Mesenchymal stem cell (in vitro differentiated cells and primary cell): ENCODE results near the gene LORICRIN.

Experiments used
- DNase-seq: peaks from one replicate; pipeline ENCODE4 v3.0.0-alpha.2; 2013
- H2AFZ ChIP-seq: one replicate; pipeline ENCODE4 v1.6.1; 2013; ENCODE audit warnings: low read depth, mild to moderate bottlenecking, control low read depth, inconsistent platforms, low read length, moderate library complexity
- H2AK5ac ChIP-seq: 2 replicates; pipeline ENCODE4 v1.6.1; 2013; ENCODE audit warnings: low read length, moderate library complexity, mild to moderate bottlenecking, inconsistent platforms; ENCODE audit not compliant: severe bottlenecking
- H2BK120ac ChIP-seq: one replicate; pipeline ENCODE4 v1.6.1; 2013; ENCODE audit warnings: low read depth, mild to moderate bottlenecking, inconsistent platforms, low read length, moderate library complexity
- H2BK12ac ChIP-seq, 2 experiments: one replicate each; pipeline ENCODE4 v1.6.1; 2013; ENCODE audit warnings: inconsistent platforms in 2 of 2, low read length in 2 of 2, mild to moderate bottlenecking in 2 of 2, moderate library complexity in 2 of 2, control low read depth in 1 of 2
- H2BK15ac ChIP-seq: one replicate; pipeline ENCODE4 v1.6.1; 2013; ENCODE audit warnings: mild to moderate bottlenecking, low read depth, inconsistent platforms; ENCODE audit not compliant: poor library complexity, severe bottlenecking
- H2BK5ac ChIP-seq: 2 replicates; pipeline ENCODE4 v1.6.1; 2013; ENCODE audit warnings: low read depth, mild to moderate bottlenecking, low read length, control low read depth, inconsistent platforms; ENCODE audit not compliant: poor library complexity, severe bottlenecking
- H3K14ac ChIP-seq, 2 experiments: one replicate each; pipeline ENCODE4 v1.6.1; 2013; ENCODE audit warnings: inconsistent platforms in 2 of 2, low read length in 2 of 2, control low read depth in 1 of 2, mild to moderate bottlenecking in 1 of 2, moderate library complexity in 1 of 2
- H3K18ac ChIP-seq, 2 experiments: one replicate each; pipeline ENCODE4 v1.6.1; 2013; ENCODE audit warnings: inconsistent platforms in 2 of 2, low read length in 2 of 2, control low read depth in 1 of 2, low read depth in 1 of 2, mild to moderate bottlenecking in 1 of 2
- H3K23ac ChIP-seq, 2 experiments: one replicate each; pipeline ENCODE4 v1.6.1; 2013; ENCODE audit warnings: inconsistent platforms in 2 of 2, low read length in 2 of 2, mild to moderate bottlenecking in 2 of 2, moderate library complexity in 2 of 2, control low read depth in 1 of 2
- H3K27ac ChIP-seq: 2 replicates; pipeline ENCODE4 v1.5.1; 2013; ENCODE audit warnings: mild to moderate bottlenecking, moderate library complexity, low read length, control low read depth, inconsistent platforms; ENCODE audit not compliant: poor library complexity, severe bottlenecking
- H3K27me3 ChIP-seq, 2 experiments: 2 replicates each; pipeline versions ENCODE4 v1.6.1 to v1.7.0; 2013; ENCODE audit warnings: low read length in 2 of 2, mild to moderate bottlenecking in 2 of 2, moderate library complexity in 2 of 2, control low read depth in 1 of 2, inconsistent platforms in 1 of 2; ENCODE audit not compliant: control insufficient read depth in 1 of 2, insufficient read depth in 1 of 2
- H3K36me3 ChIP-seq, 2 experiments: 2 replicates each; pipeline versions ENCODE4 v1.6.1 to v1.7.0; 2013; ENCODE audit warnings: low read length in 2 of 2, control low read depth in 1 of 2, inconsistent platforms in 1 of 2, low read depth in 1 of 2, mild to moderate bottlenecking in 1 of 2; ENCODE audit not compliant: insufficient read depth in 2 of 2, control insufficient read depth in 1 of 2
- H3K4ac ChIP-seq, 2 experiments: one replicate each; pipeline ENCODE4 v1.6.1; 2013; ENCODE audit warnings: inconsistent platforms in 2 of 2, low read length in 2 of 2, mild to moderate bottlenecking in 2 of 2, moderate library complexity in 2 of 2, control low read depth in 1 of 2, low read depth in 1 of 2
- H3K4me1 ChIP-seq: 2 replicates; pipeline ENCODE4 v1.6.1; 2013; ENCODE audit warnings: low read depth, low read length, control low read depth; ENCODE audit not compliant: control insufficient read depth, insufficient read depth
- H3K4me2 ChIP-seq: 2 replicates; pipeline ENCODE4 v1.6.1; 2013; ENCODE audit warnings: low read length, mild to moderate bottlenecking, inconsistent platforms; ENCODE audit not compliant: poor library complexity, severe bottlenecking
- H3K4me3 ChIP-seq, 2 experiments: 2 replicates each; pipeline versions ENCODE4 v1.5.1 to v1.7.0; 2013; ENCODE audit warnings: low read length in 2 of 2, mild to moderate bottlenecking in 2 of 2, control low read depth in 1 of 2, low read depth in 1 of 2; ENCODE audit not compliant: insufficient read depth in 1 of 2
- H3K79me1 ChIP-seq: replicated peaks from 2 replicates; pipeline ENCODE4 v1.6.1; 2013; ENCODE audit warnings: mild to moderate bottlenecking, control low read depth, low read length, inconsistent platforms; ENCODE audit not compliant: poor library complexity, severe bottlenecking
- H3K9ac ChIP-seq: 2 replicates; pipeline ENCODE4 v1.7.0; 2013; ENCODE audit warnings: mild to moderate bottlenecking, low read length, moderate library complexity
- H3K9me3 ChIP-seq: 2 replicates; pipeline ENCODE4 v1.7.0; 2013; ENCODE audit warnings: mild to moderate bottlenecking, low read length; ENCODE audit not compliant: control insufficient read depth
- H4K8ac ChIP-seq: one replicate; pipeline ENCODE4 v1.6.1; 2013; ENCODE audit warnings: inconsistent platforms, mild to moderate bottlenecking, low read length, moderate library complexity
- H4K91ac ChIP-seq: one replicate; pipeline ENCODE4 v1.6.1; 2013; ENCODE audit warnings: mild to moderate bottlenecking, low read length, inconsistent platforms
- WGBS: methylation state at CpG from one replicate; pipeline ENCODE4 v1.1.7; 2013; ENCODE audit warnings: mixed read lengths; 5-methylcytosine and 5-hydroxymethylcytosine counted together

LORICRIN gene

GRCh38 chr1:153242160-153242559 is 17.3 kb upstream of the LORICRIN start:
- H3K23ac ChIP-seq, result no peak overlapping the region
- no peak overlapping the region for H3K4me3 ChIP-seq
- H2AFZ ChIP-seq, result no peak overlapping the region
- peaks cover 0 to 14% of the 10 kb centered on the region in 2 experiments for H3K27me3 ChIP-seq
- no peak overlapping the region for H2BK12ac ChIP-seq
- H3K18ac ChIP-seq, result no peak overlapping the region
- no peak overlapping the region for H2BK5ac ChIP-seq
- H4K91ac ChIP-seq, result no peak overlapping the region
- no peak overlapping the region for H2BK120ac ChIP-seq
- H2AK5ac ChIP-seq, result no peak overlapping the region
- no peak overlapping the region for H3K27ac ChIP-seq
- no peak overlapping the region for H3K4me2 ChIP-seq
- no peak overlapping the region for H3K14ac ChIP-seq
- H3K4ac ChIP-seq, result no peak overlapping the region
- no peaks in the 10 kb centered on the region for H3K79me1 ChIP-seq
- H3K9me3 ChIP-seq, result peaks cover 3% of the 10 kb centered on the region
- no peak overlapping the region for H3K9ac ChIP-seq
- no peak overlapping the region for H4K8ac ChIP-seq
- no peak overlapping the region for H2BK15ac ChIP-seq
- DNase-seq, result no peak
- WGBS, result 50% methylated on average over 1 of the region's 1 CpG
- no peaks in the 10 kb centered on the region for H3K4me1 ChIP-seq
- no peaks in the 10 kb centered on the region for H3K36me3 ChIP-seq

- no peaks in the 10 kb centered on the region for H3K79me1 ChIP-seq
- H3K36me3 ChIP-seq, result no peaks in the 10 kb centered on the region
- WGBS, result 63% methylated on average over 4 of the region's 4 CpGs
These were observed 14.0 kb upstream of the LORICRIN start for GRCh38 chr1:153245466-153245865.

GRCh38 chr1:153246018-153246417 is 13.5 kb upstream of the LORICRIN start:
- Histone ChIP-seq H2AK5ac (no peak overlapping the region), H3K27me3 (peaks cover 0 to 33% of the 10 kb centered on the region in 2 experiments), H2BK12ac (no peak overlapping the region), H4K8ac (no peak overlapping the region), H3K27ac (no peak overlapping the region), H3K4me1 (no peaks in the 10 kb centered on the region), H3K4me3 (no peak overlapping the region), H3K79me1 (no peaks in the 10 kb centered on the region), H3K18ac (no peak overlapping the region), H2BK15ac (no peak overlapping the region), H3K4ac (no peak overlapping the region), H3K36me3 (no peaks in the 10 kb centered on the region), H3K23ac (no peak overlapping the region), H3K9me3 (peaks cover 3% of the 10 kb centered on the region), H3K14ac (no peak overlapping the region), H3K4me2 (no peak overlapping the region), H4K91ac (no peak overlapping the region), H3K9ac (no peak overlapping the region), H2BK5ac (no peak overlapping the region), H2BK120ac (no peak overlapping the region), H2AFZ (no peak overlapping the region)
- DNase-seq, result no peak
- 14% methylated on average over 1 of the region's 1 CpG for WGBS

More at GRCh38 chr1:153245466-153245865, 14.0 kb upstream of the LORICRIN start:
- Histone ChIP-seq H2BK5ac (no peak overlapping the region), H3K23ac (no peak overlapping the region), H3K9me3 (peaks cover 3% of the 10 kb centered on the region), H2AK5ac (no peak overlapping the region), H3K4ac (no peak overlapping the region), H2BK12ac (no peak overlapping the region), H3K27ac (no peak overlapping the region), H3K18ac (no peak overlapping the region), H3K4me1 (no peaks in the 10 kb centered on the region), H2BK15ac (no peak overlapping the region), H2BK120ac (no peak overlapping the region), H4K8ac (no peak overlapping the region), H4K91ac (no peak overlapping the region), H3K27me3 (peaks cover 0 to 29% of the 10 kb centered on the region in 2 experiments), H3K14ac (no peak overlapping the region), H3K9ac (no peak overlapping the region), H2AFZ (no peak overlapping the region), H3K4me2 (no peak overlapping the region), H3K4me3 (no peak overlapping the region)
- no peak for DNase-seq

DNA sequence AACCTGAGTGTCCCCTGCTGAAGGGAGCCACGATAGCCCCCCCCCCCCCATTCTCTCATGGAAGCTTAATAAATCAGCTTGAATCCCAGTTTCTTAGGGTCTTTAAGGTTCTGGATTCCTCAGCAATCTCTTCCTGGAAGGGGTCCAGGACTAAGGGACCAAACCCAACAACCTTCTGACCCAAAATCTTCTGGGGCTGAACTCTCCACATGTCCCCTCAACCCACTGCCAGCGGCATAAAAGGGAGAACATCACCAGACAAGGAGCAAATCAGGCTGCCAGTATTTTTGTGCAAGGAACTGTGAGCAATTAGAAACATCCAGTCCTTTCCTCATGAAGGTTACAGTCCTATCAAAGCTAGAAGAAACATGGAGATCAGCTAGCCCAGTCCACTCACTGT is 12.7 kb upstream of the LORICRIN start:
- Histone ChIP-seq H3K9me3 (peaks cover 3% of the 10 kb centered on the region), H3K4ac (no peak overlapping the region), H3K27ac (no peak overlapping the region), H3K36me3 (no peaks in the 10 kb centered on the region), H2BK15ac (no peak overlapping the region), H3K4me3 (no peak overlapping the region), H3K27me3 (peaks cover 0 to 37% of the 10 kb centered on the region in 2 experiments), H3K4me2 (no peak overlapping the region), H4K8ac (no peak overlapping the region), H2AK5ac (no peak overlapping the region), H2AFZ (no peak overlapping the region), H3K14ac (no peak overlapping the region), H2BK12ac (no peak overlapping the region), H3K9ac (no peak overlapping the region), H2BK5ac (no peak overlapping the region), H2BK120ac (no peak overlapping the region), H3K23ac (no peak overlapping the region), H4K91ac (no peak overlapping the region), H3K79me1 (no peaks in the 10 kb centered on the region), H3K18ac (no peak overlapping the region), H3K4me1 (no peaks in the 10 kb centered on the region)
- 32% methylated on average over 2 of the region's 2 CpGs for WGBS
- no peak for DNase-seq
